IMR-90 (cell line): ENCODE measurements around the gene PTGDS. TPM values are rescaled to one million over a fixed set of nuclear protein-coding genes. Genes with fewer than 3 reads are reported as not detected.

Experiments used
- ATAC-seq: fragments of 200-7000 bp; cut with Tn5 transposase; 2 replicates; pipeline ENCODE4 v1.9.1; 2020; ENCODE audit warnings: low read depth, mild to moderate bottlenecking, moderate library complexity
- BruUV-seq: library from RNA; stranded (reverse); fragments of 400-500 nt; replicated peaks from 2 replicates; lab custom pipeline; 2021; lab: Mats Ljungman, UMichigan
- CTCF ChIA-PET: fragments of 300-600 bp; formaldehyde crosslinking; extraction: SDS; loops from one replicate; lab custom pipeline; 2021; ENCODE audit warnings: antibody characterized with exemption; lab: Yijun Ruan, JAX
- POLR2A ChIA-PET: fragments of 300-600 bp; sonication (Branson Sonifier 250); formaldehyde crosslinking; loops from one replicate; lab custom pipeline; 2022; ENCODE audit warnings: antibody characterized with exemption; ENCODE audit not compliant: unreplicated experiment; lab: Charles Lee
- DNase-seq: peaks from one replicate; pipeline ENCODE4 v3.0.0; 2013
- H2AFZ ChIP-seq: replicated peaks from 2 replicates; pipeline ENCODE3; 2013; ENCODE audit warnings: low read length, mild to moderate bottlenecking; ENCODE audit not compliant: poor library complexity
- H2AK5ac ChIP-seq: 2 replicates; pipeline ENCODE4 v1.6.1; 2013; ENCODE audit warnings: low read depth, low read length, inconsistent platforms
- H2AK9ac ChIP-seq: replicated peaks from 2 replicates; pipeline ENCODE3; 2013; ENCODE audit warnings: mild to moderate bottlenecking, low read depth, low read length, moderate library complexity; ENCODE audit not compliant: poor library complexity
- H2BK120ac ChIP-seq: 2 replicates; pipeline ENCODE4 v1.6.1; 2013; ENCODE audit warnings: low read depth, low read length, inconsistent platforms
- H2BK15ac ChIP-seq: 3 replicates; pipeline ENCODE4 v1.6.1; 2013; ENCODE audit warnings: low read depth, low read length, inconsistent platforms
- H2BK20ac ChIP-seq: 2 replicates; pipeline ENCODE4 v1.6.1; 2013; ENCODE audit warnings: low read depth, mild to moderate bottlenecking, inconsistent platforms, low read length, moderate library complexity
- H2BK5ac ChIP-seq: 2 replicates; pipeline ENCODE4 v1.6.1; 2013; ENCODE audit warnings: mild to moderate bottlenecking, low read depth, low read length, inconsistent platforms; ENCODE audit not compliant: poor library complexity, severe bottlenecking
- H3K14ac ChIP-seq: replicated peaks from 2 replicates; pipeline ENCODE4 v1.6.1; 2013; ENCODE audit warnings: low read depth, low read length, inconsistent platforms
- H3K18ac ChIP-seq: 2 replicates; pipeline ENCODE4 v1.6.1; 2013; ENCODE audit warnings: low read depth, low read length, control low read depth
- H3K23ac ChIP-seq: 2 replicates; pipeline ENCODE4 v1.6.1; 2013; ENCODE audit warnings: low read depth, low read length, inconsistent platforms
- H3K27ac ChIP-seq: 2 replicates; pipeline ENCODE4 v1.5.1; 2013; ENCODE audit warnings: mild to moderate bottlenecking, control low read depth, low read length; ENCODE audit not compliant: insufficient read depth
- H3K27me3 ChIP-seq: 2 replicates; pipeline ENCODE4 v1.6.1; 2013; ENCODE audit warnings: low read length; ENCODE audit not compliant: control insufficient read depth, insufficient read depth
- H3K36me3 ChIP-seq: 2 replicates; pipeline ENCODE4 v1.6.1; 2013; ENCODE audit warnings: low read length, mixed read lengths; ENCODE audit not compliant: control insufficient read depth, insufficient read depth
- H3K4ac ChIP-seq: 2 replicates; pipeline ENCODE4 v1.6.1; 2013; ENCODE audit warnings: low read depth, low read length, inconsistent platforms
- H3K4me1 ChIP-seq: 2 replicates; pipeline ENCODE4 v1.6.1; 2013; ENCODE audit warnings: low read length, mixed read lengths; ENCODE audit not compliant: control insufficient read depth, insufficient read depth
- H3K4me2 ChIP-seq: 2 replicates; pipeline ENCODE4 v1.6.1; 2013; ENCODE audit warnings: low read depth, mild to moderate bottlenecking, control low read depth, low read length, moderate library complexity
- H3K4me3 ChIP-seq: 2 replicates; pipeline ENCODE4 v1.5.1; 2013; ENCODE audit warnings: low read depth, mild to moderate bottlenecking, control low read depth, low read length, moderate library complexity; ENCODE audit not compliant: insufficient read depth
- H3K56ac ChIP-seq: 2 replicates; pipeline ENCODE4 v1.6.1; 2013; ENCODE audit warnings: low read length, inconsistent platforms; ENCODE audit not compliant: insufficient read depth; ENCODE audit errors: extremely low read depth
- H3K79me1 ChIP-seq, 2 experiments: 2 replicates each; pipeline ENCODE4 v1.6.1; 2013; ENCODE audit warnings: low read length in 2 of 2, inconsistent platforms in 1 of 2, low read depth in 1 of 2
- H3K9ac ChIP-seq: 2 replicates; pipeline ENCODE4 v1.6.1; 2013; ENCODE audit warnings: low read depth, low read length, control low read depth
- H3K9me1 ChIP-seq: 2 replicates; pipeline ENCODE4 v1.6.1; 2013; ENCODE audit warnings: low read length, inconsistent platforms; ENCODE audit not compliant: insufficient read depth
- H3K9me3 ChIP-seq: 2 replicates; pipeline ENCODE4 v1.6.1; 2013; ENCODE audit warnings: low read length; ENCODE audit not compliant: control insufficient read depth, insufficient read depth
- H4K20me1 ChIP-seq: 2 replicates; pipeline ENCODE4 v1.6.1; 2013; ENCODE audit warnings: low read length, inconsistent platforms; ENCODE audit not compliant: insufficient read depth
- H4K5ac ChIP-seq: 2 replicates; pipeline ENCODE4 v1.6.1; 2013; ENCODE audit warnings: mild to moderate bottlenecking, low read depth, low read length, control low read depth
- H4K8ac ChIP-seq, 2 experiments: 2 replicates each; pipeline ENCODE4 v1.6.1; 2013; ENCODE audit warnings: low read depth in 2 of 2, low read length in 2 of 2, control low read depth in 1 of 2, inconsistent platforms in 1 of 2
- H4K91ac ChIP-seq: 2 replicates; pipeline ENCODE4 v1.6.1; 2013; ENCODE audit warnings: low read depth, low read length, inconsistent platforms; ENCODE audit not compliant: insufficient read depth
- FOS ChIP-seq: fragments of 150-350 bp; IDR thresholded peaks from 2 replicates; pipeline ENCODE4 v1.6.1; 2016; ENCODE audit warnings: low read depth, low read length
- MAFK ChIP-seq: IDR thresholded peaks from 2 replicates; pipeline ENCODE4 v1.6.1; 2012; ENCODE audit warnings: low read depth, low read length, improper control_type of control experiment
- MAZ ChIP-seq: IDR thresholded peaks from 2 replicates; pipeline ENCODE4 v1.6.1; 2012; ENCODE audit warnings: low read depth, mild to moderate bottlenecking, low read length, improper control_type of control experiment, moderate library complexity, borderline replicate concordance
- MXI1 ChIP-seq: IDR thresholded peaks from 2 replicates; pipeline ENCODE4 v1.6.1; 2012; ENCODE audit warnings: low read depth, mild to moderate bottlenecking, low read length, moderate library complexity, borderline replicate concordance
- POLR2A ChIP-seq: IDR thresholded peaks from 2 replicates; pipeline ENCODE4 v1.6.1; 2012; ENCODE audit warnings: mild to moderate bottlenecking, low read depth, low read length
- RFX5 ChIP-seq: IDR thresholded peaks from 2 replicates; pipeline ENCODE4 v1.8.0; 2012; ENCODE audit warnings: low read depth, mild to moderate bottlenecking, low read length, moderate library complexity
- WGBS, 2 experiments: methylation state at CpG; one replicate each; pipeline versions ENCODE4 v1.1.5 to v1.1.7; 2013; ENCODE audit warnings: missing lambda C conversion rate in 2 of 2; ENCODE audit not compliant: insufficient read length in 1 of 2; ENCODE audit errors: extremely low coverage in 2 of 2; 5-methylcytosine and 5-hydroxymethylcytosine counted together
- dilution Hi-C: fragments of 300-500 bp; cut with HindIII; formaldehyde crosslinking; loops from one replicate; pipeline ENCODE4 v1.14.3; 2018; ENCODE audit warnings: low sequenced_read_pairs; ENCODE audit not compliant: unreplicated experiment
- in situ Hi-C: fragments of 300-500 bp; cut with MboI; formaldehyde crosslinking; loops from 3 replicates; pipeline ENCODE4 v1.14.3; 2019; ENCODE audit warnings: low sequenced_read_pairs, inconsistent platforms, mixed read lengths
- intact Hi-C: fragments of 100-400 bp; cut with micrococcal nuclease; formaldehyde crosslinking; loops from 2 replicates; pipeline ENCODE4 v1.10.0; 2022
- polyA plus RNA-seq, 3 experiments: library from polyadenylated mRNA; depleted of rRNA; stranded (reverse); fragments of >200 nt; gene quantifications; 2 replicates each; pipeline ENCODE4 v1.2.3, GENCODE V29; 2012; ENCODE audit warnings: low replicate concordance in 1 of 3
- total RNA-seq: library from RNA; depleted of rRNA; stranded (reverse); fragments of >200 nt; gene quantifications from 2 replicates; pipeline ENCODE4 v1.2.3, GENCODE V29; 2012
- TF ChIP-seq, protein P1 (sequence below): fragments of 150-350 bp; IDR thresholded peaks from 2 replicates; pipeline ENCODE4 v1.6.1; 2017; ENCODE audit warnings: mild to moderate bottlenecking, antibody characterized with exemption, low read length, low read depth

PTGDS gene
- total and polyA plus RNA-seq, 2 of the 4 experiments (the other 2 are of a cell fraction) = 1.2 TPM; not detected in 1

DNA sequence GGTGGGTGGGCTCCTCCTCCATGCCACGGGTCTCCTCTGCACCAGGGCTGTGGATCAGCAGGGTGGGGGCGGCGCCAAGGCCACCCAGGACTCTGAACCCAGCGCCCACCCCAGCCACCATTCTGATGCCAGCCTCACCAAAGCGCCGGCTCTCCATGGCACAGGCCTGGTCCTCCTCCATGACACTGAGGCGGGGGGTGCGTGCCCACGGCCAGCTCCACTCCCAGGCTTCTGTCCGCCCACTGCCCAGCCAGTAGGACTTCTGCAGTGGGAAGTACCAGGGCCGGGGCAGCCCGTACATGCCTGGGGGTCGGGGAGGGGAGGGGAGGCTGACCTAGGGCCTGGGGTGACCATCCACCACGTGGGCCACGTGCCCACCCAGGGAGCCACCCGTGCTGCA lies 39.1 kb downstream of the PTGDS start:
- Histone ChIP-seq H3K23ac (no peak overlapping the region), H2BK15ac (no peak overlapping the region), H3K79me1 (no peaks in the 10 kb centered on the region), H3K36me3 (peaks cover 39% of the 10 kb centered on the region; the same call in 1 of the 2 replicates), H3K4me3 (no peak overlapping the region), H2AFZ (no peak overlapping the region), H3K9ac (no peak overlapping the region), H3K9me1 (no peaks in the 10 kb centered on the region), H3K56ac (no peak overlapping the region), H2BK120ac (no peak overlapping the region), H3K9me3 (no peaks in the 10 kb centered on the region), H3K27me3 (no peaks in the 10 kb centered on the region), H3K4me1 (no peaks in the 10 kb centered on the region), H3K18ac (no peak overlapping the region), H3K27ac (no peak overlapping the region), H2BK20ac (no peak overlapping the region), H2BK5ac (no peak overlapping the region), H4K91ac (no peak overlapping the region), H4K5ac (no peak overlapping the region), H3K4ac (no peak overlapping the region), H2AK9ac (no peak overlapping the region), H4K8ac (no peak overlapping the region), H4K20me1 (no peaks in the 10 kb centered on the region; the same call in 1 of the 2 replicates), H2AK5ac (no peak overlapping the region), H3K4me2 (no peak overlapping the region), H3K14ac (no peak overlapping the region)
- DNase-seq (no peak), ATAC-seq (no peak)
- in situ Hi-C loops (no loop called here), dilution Hi-C loops (no loop called here), intact Hi-C loops (no loop called here)
- no TSS peak for BruUV-seq
- TF ChIP-seq, protein P1, sequence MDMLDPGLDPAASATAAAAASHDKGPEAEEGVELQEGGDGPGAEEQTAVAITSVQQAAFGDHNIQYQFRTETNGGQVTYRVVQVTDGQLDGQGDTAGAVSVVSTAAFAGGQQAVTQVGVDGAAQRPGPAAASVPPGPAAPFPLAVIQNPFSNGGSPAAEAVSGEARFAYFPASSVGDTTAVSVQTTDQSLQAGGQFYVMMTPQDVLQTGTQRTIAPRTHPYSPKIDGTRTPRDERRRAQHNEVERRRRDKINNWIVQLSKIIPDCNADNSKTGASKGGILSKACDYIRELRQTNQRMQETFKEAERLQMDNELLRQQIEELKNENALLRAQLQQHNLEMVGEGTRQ = no peak
- TF ChIP-seq POLR2A = no peak
- no peak for TF ChIP-seq RFX5
- TF ChIP-seq FOS = no peak
- TF ChIP-seq MXI1 = no peak
- TF ChIP-seq MAZ = no peak
- TF ChIP-seq MAFK = no peak
- ChIA-PET CTCF (no interaction called here), POLR2A (no interaction called here)
- 100% methylated on average over 5 of the region's 16 CpGs; no CpG with 5 or more reads in 1 of the 2 experiments for WGBS, 2 experiments
